KMS-11 (cell line): ENCODE measurements around the gene DNAJC24.

Experiments used
- H2AFZ ChIP-seq: fragments of 200-600 bp; sonication (generic); 2 replicates; pipeline ENCODE4 v1.6.1; 2016; ENCODE audit warnings: antibody characterized with exemption, mixed run types, low read depth
- H3K27ac ChIP-seq: fragments of 200-600 bp; sonication (generic); 2 replicates; pipeline ENCODE4 v1.6.1; 2016; ENCODE audit warnings: mild to moderate bottlenecking, mixed run types
- H3K27me3 ChIP-seq: fragments of 200-600 bp; sonication (generic); 2 replicates; pipeline ENCODE4 v1.6.1; 2017; ENCODE audit warnings: mild to moderate bottlenecking, low read depth, mixed run types, moderate library complexity; ENCODE audit not compliant: insufficient read depth
- H3K36me3 ChIP-seq: fragments of 200-600 bp; sonication (generic); 2 replicates; pipeline ENCODE4 v1.6.1; 2017; ENCODE audit warnings: mild to moderate bottlenecking, mixed run types; ENCODE audit not compliant: insufficient read depth
- H3K4me1 ChIP-seq: fragments of 200-600 bp; sonication (generic); 2 replicates; pipeline ENCODE4 v1.6.1; 2016; ENCODE audit warnings: mild to moderate bottlenecking, low read depth, mixed run types; ENCODE audit not compliant: poor library complexity, severe bottlenecking
- H3K4me2 ChIP-seq: fragments of 200-600 bp; sonication (generic); 2 replicates; pipeline ENCODE4 v1.7.0; 2016; ENCODE audit warnings: mild to moderate bottlenecking, mixed run types
- H3K4me3 ChIP-seq: fragments of 200-600 bp; sonication (generic); IDR thresholded peaks from 2 replicates; pipeline ENCODE4 v1.6.1; 2017; ENCODE audit warnings: low read depth, low read length, mixed read lengths; ENCODE audit not compliant: insufficient read depth
- H3K79me2 ChIP-seq: fragments of 200-600 bp; sonication (generic); 2 replicates; pipeline ENCODE4 v1.6.1; 2016; ENCODE audit warnings: low read depth, mixed run types; ENCODE audit not compliant: insufficient read depth
- H3K9ac ChIP-seq: fragments of 200-600 bp; sonication (generic); 2 replicates; pipeline ENCODE4 v1.6.1; 2016; ENCODE audit warnings: mild to moderate bottlenecking, mixed run types
- H4K20me1 ChIP-seq: fragments of 200-600 bp; sonication (generic); 2 replicates; pipeline ENCODE4 v1.6.1; 2016; ENCODE audit warnings: mild to moderate bottlenecking, mixed run types; ENCODE audit not compliant: insufficient read depth
- CTCF ChIP-seq: fragments of 200-600 bp; sonication (generic); conservative IDR thresholded peaks from 2 replicates; pipeline ENCODE4 v1.6.1; 2017; ENCODE audit warnings: low read depth, mild to moderate bottlenecking, antibody characterized with exemption, low read length, moderate library complexity, mixed read lengths

DNAJC24 gene

GRCh38 chr11:31417816-31418215, 48.2 kb downstream of the DNAJC24 start:
- H3K4me3 ChIP-seq = no peak overlapping the region
- no peak overlapping the region for H3K27ac ChIP-seq
- no peak overlapping the region for H3K4me2 ChIP-seq
- H3K9ac ChIP-seq = no peak overlapping the region
- no peaks in the 10 kb centered on the region for H3K27me3 ChIP-seq
- no peaks in the 10 kb centered on the region for H4K20me1 ChIP-seq
- no peaks in the 10 kb centered on the region for H3K79me2 ChIP-seq
- no peaks in the 10 kb centered on the region for H3K4me1 ChIP-seq
- no peaks in the 10 kb centered on the region for H3K36me3 ChIP-seq
- no peak overlapping the region for H2AFZ ChIP-seq
- TF ChIP-seq CTCF = no peak

GRCh38 chr11:31419138-31419537, 49.5 kb downstream of the DNAJC24 start:
- Histone ChIP-seq H4K20me1 (no peaks in the 10 kb centered on the region), H2AFZ (no peak overlapping the region), H3K4me3 (no peak overlapping the region), H3K27ac (no peak overlapping the region), H3K36me3 (no peaks in the 10 kb centered on the region), H3K4me1 (no peaks in the 10 kb centered on the region), H3K9ac (no peak overlapping the region), H3K27me3 (no peaks in the 10 kb centered on the region), H3K4me2 (no peak overlapping the region), H3K79me2 (no peaks in the 10 kb centered on the region)
- TF ChIP-seq CTCF = no peak

- H3K79me2 ChIP-seq = no peaks in the 10 kb centered on the region
- H3K4me2 ChIP-seq = no peak overlapping the region
- TF ChIP-seq CTCF = no peak
- H3K36me3 ChIP-seq = no peaks in the 10 kb centered on the region
- H3K27me3 ChIP-seq = no peaks in the 10 kb centered on the region
- no peak overlapping the region for H3K4me3 ChIP-seq
- no peak overlapping the region for H3K27ac ChIP-seq
- H3K4me1 ChIP-seq = no peaks in the 10 kb centered on the region
- H2AFZ ChIP-seq = no peak overlapping the region
- H4K20me1 ChIP-seq = no peaks in the 10 kb centered on the region
- no peak overlapping the region for H3K9ac ChIP-seq
Measured at GRCh38 chr11:31419669-31420068, 50.0 kb downstream of the DNAJC24 start.

GRCh38 chr11:31421820-31422219, 52.2 kb downstream of the DNAJC24 start:
- H2AFZ ChIP-seq = no peak overlapping the region
- H3K4me1 ChIP-seq = no peaks in the 10 kb centered on the region
- H3K4me2 ChIP-seq = no peak overlapping the region
- H3K27me3 ChIP-seq = no peaks in the 10 kb centered on the region
- no peak overlapping the region for H3K27ac ChIP-seq
- no peaks in the 10 kb centered on the region for H3K36me3 ChIP-seq
- no peak for TF ChIP-seq CTCF
- no peaks in the 10 kb centered on the region for H3K79me2 ChIP-seq
- H4K20me1 ChIP-seq = no peaks in the 10 kb centered on the region
- H3K4me3 ChIP-seq = no peak overlapping the region
- H3K9ac ChIP-seq = no peak overlapping the region

- H3K4me1 ChIP-seq = no peaks in the 10 kb centered on the region
Measured at GRCh38 chr11:31422703-31423102, 53.0 kb downstream of the DNAJC24 start.

More at GRCh38 chr11:31422703-31423102, 53.0 kb downstream of the DNAJC24 start:
- no peaks in the 10 kb centered on the region for H3K79me2 ChIP-seq
- TF ChIP-seq CTCF = no peak
- H3K4me3 ChIP-seq = no peak overlapping the region
- H2AFZ ChIP-seq = no peak overlapping the region
- H4K20me1 ChIP-seq = no peaks in the 10 kb centered on the region
- no peaks in the 10 kb centered on the region for H3K36me3 ChIP-seq
- H3K4me2 ChIP-seq = no peak overlapping the region
- H3K27me3 ChIP-seq = no peaks in the 10 kb centered on the region
- H3K9ac ChIP-seq = no peak overlapping the region
- H3K27ac ChIP-seq = no peak overlapping the region
